DMS153 treated with DMSO at 0.1 percent for 48 hours (cell line): ENCODE results near the gene FAM199X.
A peak's percentile ranks its signal among the peaks of the same experiment; 100 is the strongest.

Source experiments
- DNase-seq: peaks from one replicate; lab custom pipeline; 2025; ENCODE audit not compliant: unreplicated experiment; lab: John Stamatoyannopoulos, UW

The FAM199X gene

GRCh38 chrX:104165894-104166734 lies at the start of gene FAM199X:
Gene FAM199X (plus strand): TSS chrX:104166453. CDS start chrX:104166786, 333 bp downstream.
- DNase-seq = peak; percentile 60

- no peak for DNase-seq
Observed at GRCh38 chrX:104117759-104118158, 48.5 kb upstream of the FAM199X start.

- DNase-seq = peak; percentile 3
Observed at GRCh38 chrX:104118765-104119164, 47.5 kb upstream of the FAM199X start.

- DNase-seq = no peak
Observed at GRCh38 chrX:104122829-104123228, 43.4 kb upstream of the FAM199X start.

GRCh38 chrX:104126856-104127255 lies 39.4 kb upstream of the FAM199X start:
- no peak for DNase-seq

GRCh38 chrX:104130808-104131207 lies 35.4 kb upstream of the FAM199X start:
- DNase-seq = no peak

- DNase-seq = no peak
Observed at GRCh38 chrX:104134583-104135261, 31.5 kb upstream of the FAM199X start.

- no peak for DNase-seq
Observed at GRCh38 chrX:104135677-104136076, 30.6 kb upstream of the FAM199X start.

- peak; percentile 27 for DNase-seq
Observed at GRCh38 chrX:104136241-104137019, 29.8 kb upstream of the FAM199X start.

GRCh38 chrX:104137496-104137895 lies 28.8 kb upstream of the FAM199X start:
- no peak for DNase-seq

GRCh38 chrX:104141087-104141760 lies 25.0 kb upstream of the FAM199X start:
- no peak for DNase-seq

GRCh38 chrX:104151037-104151436 lies 15.2 kb upstream of the FAM199X start:
- DNase-seq = no peak

- peak; percentile 43 for DNase-seq
Observed at GRCh38 chrX:104156630-104157529, 9.4 kb upstream of the FAM199X start, which contains the start of gene SLC25A53. Gene SLC25A53 (minus strand): TSS chrX:104157009. CDS start chrX:104105257, 51,752 bp downstream.

- no peak for DNase-seq
Observed at GRCh38 chrX:104166735-104167436, 633 bp downstream of the FAM199X start.

GRCh38 chrX:104168127-104168526 lies 1.9 kb downstream of the FAM199X start:
- no peak for DNase-seq

- no peak for DNase-seq
Observed at GRCh38 chrX:104172121-104172520, 5.9 kb downstream of the FAM199X start.

- DNase-seq = no peak
Observed at GRCh38 chrX:104172788-104173187, 6.5 kb downstream of the FAM199X start.

- DNase-seq = no peak
Observed at GRCh38 chrX:104173841-104174240, 7.6 kb downstream of the FAM199X start.

- DNase-seq = no peak
Observed at GRCh38 chrX:104183685-104184084, 17.4 kb downstream of the FAM199X start.
